Epithelial cell of proximal tubule (primary cell): ENCODE measurements around the gene SULF2. TPM values are rescaled to one million over a fixed set of nuclear protein-coding genes. Genes with fewer than 3 reads are reported as not detected.

ENCODE experiments used
- DNase-seq: peaks from one replicate; pipeline ENCODE4 v3.0.0-alpha.2; 2011; ENCODE audit warnings: low read depth
- H3K4me3 ChIP-seq: 2 replicates; pipeline ENCODE4 v1.5.1; 2011; ENCODE audit warnings: low read depth, mild to moderate bottlenecking, low read length
- CTCF ChIP-seq: conservative IDR thresholded peaks from 2 replicates; pipeline ENCODE4 v1.5.1; 2012; ENCODE audit warnings: low read depth, mild to moderate bottlenecking, low read length
- total RNA-seq: library from RNA; depleted of rRNA; stranded (reverse); fragments of >200 nt; gene quantifications from 2 replicates; pipeline ENCODE4 v1.2.3, GENCODE V29; 2015

The SULF2 gene
- total RNA-seq, 1 donor from 2014 or later, result 20.4 TPM

- no peak overlapping the region for H3K4me3 ChIP-seq
- no peak for TF ChIP-seq CTCF
- DNase-seq, result no peak
These were observed 85.0 kb downstream of the SULF2 start for GRCh38 chr20:47700327-47700726.

- no peak overlapping the region for H3K4me3 ChIP-seq
- no peak for DNase-seq
- TF ChIP-seq CTCF, result no peak
These were observed 85.5 kb downstream of the SULF2 start for GRCh38 chr20:47699818-47700217.

- DNase-seq, result no peak
- no peak overlapping the region for H3K4me3 ChIP-seq
- no peak for TF ChIP-seq CTCF
These were observed 87.1 kb downstream of the SULF2 start for GRCh38 chr20:47698142-47698541.

- no peak for TF ChIP-seq CTCF
- no peak for DNase-seq
- no peak overlapping the region for H3K4me3 ChIP-seq
These were observed 88.4 kb downstream of the SULF2 start for GRCh38 chr20:47696856-47697255.

GRCh38 chr20:47694021-47694818, 91.1 kb downstream of the SULF2 start:
- TF ChIP-seq CTCF, result no peak
- no peak for DNase-seq
- no peak overlapping the region for H3K4me3 ChIP-seq

GRCh38 chr20:47691625-47692024, 93.7 kb downstream of the SULF2 start:
- DNase-seq, result no peak
- H3K4me3 ChIP-seq, result no peak overlapping the region
- no peak for TF ChIP-seq CTCF

- TF ChIP-seq CTCF, result peak; percentile 17
- DNase-seq, result no peak
These were observed 95.5 kb downstream of the SULF2 start for GRCh38 chr20:47689731-47690130.

More at GRCh38 chr20:47689731-47690130, 95.5 kb downstream of the SULF2 start:
- H3K4me3 ChIP-seq, result no peak overlapping the region
